ENCODE measurements around the gene PNMA8A.

- TF ChIP-seq POLR2A (IDR thresholded peaks at IDR 0.05; ENCODE audit: low read depth, low read length) (no peak), TAF1 (IDR thresholded peaks at IDR 0.05; ENCODE audit: low read depth, low read length) (no peak), POLR2AphosphoS5 (IDR thresholded peaks at IDR 0.05; ENCODE audit: low read depth, low read length) (no peak), PAX5 (IDR thresholded peaks at IDR 0.05; ENCODE audit: insufficient read depth, low read length, severe bottlenecking) (no peak)
These were observed 987 bp downstream of the PNMA8A start for GRCh38 chr19:46470376-46470775.

All from GM12891 (cell line).